SK-N-SH (cell line): Measurements from ENCODE around the gene WWC1. TPM values are rescaled to one million over a fixed set of nuclear protein-coding genes. Genes with fewer than 3 reads are reported as not detected.

Experiments
- CTCF ChIA-PET: fragments of 300-600, 350-600 bp; formaldehyde crosslinking; extraction: SDS; loops from one replicate; lab custom pipeline; 2021; lab: Yijun Ruan, JAX
- POLR2A ChIA-PET: fragments of 350-600 bp; sonication (Branson Sonifier 250); formaldehyde crosslinking; extraction: SDS; loops from one replicate; lab custom pipeline; 2020; ENCODE audit warnings: antibody characterized with exemption, inconsistent platforms; lab: Yijun Ruan, JAX
- DNase-seq: peaks from one replicate; pipeline ENCODE4 v3.0.0; 2012
- H2AFZ ChIP-seq: fragments of 200-600 bp; sonication (generic); 2 replicates; pipeline ENCODE4 v1.8.1; 2016; ENCODE audit warnings: antibody characterized with exemption, mild to moderate bottlenecking, low read depth
- H3F3A ChIP-seq: fragments of 200-600 bp; sonication (generic); replicated peaks from 2 replicates; pipeline ENCODE3; 2016; ENCODE audit warnings: antibody characterized with exemption, mild to moderate bottlenecking; ENCODE audit not compliant: insufficient read depth
- H3K27ac ChIP-seq, 2 experiments: fragments of 200-500 bp in 1 of 2; fragments of 200-600 bp in 1 of 2; sonication (Bioruptor generic) in 1 of 2; sonication (generic), shearing (Covaris generic) in 1 of 2; 2 replicates each; pipeline versions ENCODE4 v1.5.1 to v1.6.1; 2014 to 2016; ENCODE audit warnings: low read depth in 2 of 2, inconsistent platforms in 1 of 2, low read length in 1 of 2, mild to moderate bottlenecking in 1 of 2, mixed read lengths in 1 of 2
- H3K27me3 ChIP-seq: fragments of 200-600 bp; sonication (generic), shearing (Covaris generic); 2 replicates; pipeline ENCODE4 v1.6.1; 2016; ENCODE audit warnings: mixed run types; ENCODE audit not compliant: insufficient read depth
- H3K36me3 ChIP-seq, 2 experiments: fragments of 200-500 bp in 1 of 2; fragments of 200-600 bp in 1 of 2; sonication (Bioruptor generic) in 1 of 2; sonication (generic) in 1 of 2; replicated peaks in 1 of 2; 2 replicates each; pipeline versions ENCODE3 to v1.5.1; 2014 to 2016; ENCODE audit warnings: low read length in 1 of 2, mild to moderate bottlenecking in 1 of 2; ENCODE audit not compliant: insufficient read depth in 2 of 2, control insufficient read depth in 1 of 2
- H3K4me1 ChIP-seq, 2 experiments: fragments of 200-500 bp in 1 of 2; fragments of 200-600 bp in 1 of 2; sonication (Bioruptor generic) in 1 of 2; sonication (generic), shearing (Covaris generic) in 1 of 2; 2 replicates each; pipeline versions ENCODE4 v1.5.1 to v1.6.1; 2014 to 2016; ENCODE audit warnings: low read depth in 1 of 2, low read length in 1 of 2, mixed run types in 1 of 2; ENCODE audit not compliant: insufficient read depth in 2 of 2, control insufficient read depth in 1 of 2
- H3K4me2 ChIP-seq: fragments of 200-600 bp; sonication (generic), shearing (Covaris generic); 2 replicates; pipeline ENCODE4 v1.6.1; 2017; ENCODE audit warnings: mixed run types
- H3K4me3 ChIP-seq, 2 experiments: fragments of 200-500 bp in 1 of 2; fragments of 200-600 bp in 1 of 2; sonication (Bioruptor generic) in 1 of 2; sonication (generic), shearing (Covaris generic) in 1 of 2; 2 replicates each; pipeline versions ENCODE4 v1.5.1 to v1.8.1; 2014 to 2016; ENCODE audit warnings: low read depth in 2 of 2, inconsistent platforms in 1 of 2, low read length in 1 of 2, mild to moderate bottlenecking in 1 of 2, mixed read lengths in 1 of 2, moderate library complexity in 1 of 2
- H3K79me2 ChIP-seq: fragments of 200-600 bp; sonication (generic); 2 replicates; pipeline ENCODE4 v1.8.1; 2017; ENCODE audit warnings: mild to moderate bottlenecking; ENCODE audit not compliant: insufficient read depth
- H3K9ac ChIP-seq: fragments of 200-600 bp; sonication (generic); 2 replicates; pipeline ENCODE4 v1.6.1; 2017; ENCODE audit warnings: mixed run types
- H3K9me2 ChIP-seq: fragments of 200-600 bp; sonication (generic); 2 replicates; pipeline ENCODE4 v1.6.1; 2017; ENCODE audit warnings: mixed run types
- H3K9me3 ChIP-seq: fragments of 200-600 bp; sonication (generic); 2 replicates; pipeline ENCODE4 v1.6.1; 2017; ENCODE audit warnings: mixed run types, mild to moderate bottlenecking, moderate library complexity
- H4K20me1 ChIP-seq: fragments of 200-600 bp; sonication (generic); 2 replicates; pipeline ENCODE4 v1.6.1; 2017; ENCODE audit warnings: mild to moderate bottlenecking, mixed run types; ENCODE audit not compliant: insufficient read depth
- CHD2 ChIP-seq: fragments of 150-350 bp; IDR thresholded peaks from 2 replicates; pipeline ENCODE4 v1.6.1; 2018; ENCODE audit warnings: low read length; ENCODE audit not compliant: partially characterized antibody
- CTCF ChIP-seq: fragments of 200-600 bp; sonication (generic); IDR thresholded peaks from 2 replicates; pipeline ENCODE4 v1.6.1; 2017; ENCODE audit warnings: antibody characterized with exemption, mild to moderate bottlenecking, moderate library complexity
- ELF1 ChIP-seq: IDR thresholded peaks from 2 replicates; pipeline ENCODE4 v1.4.0; 2012
- FOSL2 ChIP-seq: IDR thresholded peaks from 2 replicates; pipeline ENCODE4 v1.4.0; 2012; ENCODE audit warnings: low read depth, mild to moderate bottlenecking, moderate library complexity, borderline replicate concordance
- FOXJ3 ChIP-seq: sonication (generic); formaldehyde crosslinking; IDR thresholded peaks from 2 replicates; pipeline ENCODE4 v1.5.1; 2020; ENCODE audit warnings: mild to moderate bottlenecking, missing genetic modification reagents
- FOXM1 ChIP-seq: IDR thresholded peaks from 2 replicates; pipeline ENCODE4 v1.4.0; 2012; ENCODE audit warnings: low read depth, mild to moderate bottlenecking
- GABPA ChIP-seq: IDR thresholded peaks from 2 replicates; pipeline ENCODE4 v1.4.0; 2012; ENCODE audit warnings: low read depth, mild to moderate bottlenecking
- GATA2 ChIP-seq: sonication (generic); formaldehyde crosslinking; IDR thresholded peaks from 2 replicates; pipeline ENCODE4 v1.5.0; 2020; ENCODE audit warnings: mild to moderate bottlenecking, missing genetic modification reagents
- IRF3 ChIP-seq: fragments of 150-350 bp; IDR thresholded peaks from 2 replicates; pipeline ENCODE4 v1.6.1; 2016; ENCODE audit warnings: mild to moderate bottlenecking, low read depth, low read length
- JUND ChIP-seq: IDR thresholded peaks from 2 replicates; pipeline ENCODE4 v1.4.0; 2012
- MAX ChIP-seq: IDR thresholded peaks from 2 replicates; pipeline ENCODE4 v1.4.0; 2012; ENCODE audit warnings: low read depth
- MXI1 ChIP-seq: IDR thresholded peaks from 2 replicates; pipeline ENCODE4 v1.6.1; 2012; ENCODE audit warnings: mild to moderate bottlenecking, low read depth, low read length, improper control_type of control experiment
- NFIC ChIP-seq: IDR thresholded peaks from 2 replicates; pipeline ENCODE4 v1.4.0; 2012; ENCODE audit warnings: borderline replicate concordance
- NRF1 ChIP-seq: IDR thresholded peaks from 2 replicates; pipeline ENCODE4 v1.6.1; 2012; ENCODE audit warnings: low read depth, mild to moderate bottlenecking, low read length
- RCOR1 ChIP-seq: fragments of 150-350 bp; IDR thresholded peaks from 2 replicates; pipeline ENCODE4 v1.6.1; 2017; ENCODE audit warnings: antibody characterized with exemption, low read length
- REST ChIP-seq: IDR thresholded peaks from 2 replicates; pipeline ENCODE4 v1.6.1; 2012; ENCODE audit warnings: mild to moderate bottlenecking, low read depth, low read length, moderate library complexity
- RFX5 ChIP-seq: IDR thresholded peaks from 2 replicates; pipeline ENCODE4 v1.6.1; 2012; ENCODE audit warnings: mild to moderate bottlenecking, improper control_type of control experiment, low read length
- RXRA ChIP-seq: IDR thresholded peaks from 2 replicates; pipeline ENCODE4 v1.4.0; 2012; ENCODE audit warnings: low read depth, mild to moderate bottlenecking, borderline replicate concordance
- SIN3A ChIP-seq: IDR thresholded peaks from 2 replicates; pipeline ENCODE4 v1.6.1; 2012; ENCODE audit warnings: low read depth, mild to moderate bottlenecking, low read length, moderate library complexity, borderline replicate concordance
- TAF1 ChIP-seq: IDR thresholded peaks from 2 replicates; pipeline ENCODE4 v1.6.1; 2012; ENCODE audit warnings: low read depth, mild to moderate bottlenecking, low read length, moderate library complexity, borderline replicate concordance
- TEAD4 ChIP-seq: IDR thresholded peaks from 2 replicates; pipeline ENCODE4 v1.4.0; 2012; ENCODE audit warnings: mild to moderate bottlenecking, borderline replicate concordance; ENCODE audit not compliant: insufficient read depth
- YY1 ChIP-seq: IDR thresholded peaks from 2 replicates; pipeline ENCODE4 v1.4.0; 2012; ENCODE audit warnings: low read depth, mild to moderate bottlenecking
- ZBTB33 ChIP-seq: IDR thresholded peaks from 2 replicates; pipeline ENCODE4 v1.4.0; 2012; ENCODE audit warnings: low read depth, borderline replicate concordance
- whole genome bisulfite sequencing: methylation state at CpG from one replicate; pipeline ENCODE4 v1.1.6; 2017; ENCODE audit warnings: low lambda C conversion rate; 5-methylcytosine and 5-hydroxymethylcytosine counted together
- polyA plus RNA-seq, 3 experiments: library from polyadenylated mRNA; depleted of rRNA; stranded (reverse); fragments of >200 nt; gene quantifications; 2 replicates each; pipeline ENCODE4 v1.2.3, GENCODE V29; 2012

WWC1 gene
- polyA plus RNA-seq, 1 of the 3 experiments (the other 2 are of a cell fraction) = 16.9 TPM

GRCh38 chr5:168409591-168410458, 118.4 kb downstream of the WWC1 start:
- POLR2A ChIA-PET = no interaction called here
- Histone ChIP-seq H4K20me1 (no peaks in the 10 kb centered on the region), H3K9ac (peak overlapping the region; percentile 56; the same call in 1 of the 2 replicates), H3K27ac (peak overlapping the region; percentile 64 to 96; a peak in 3 of 4 replicates), H3K4me1 (peaks cover 4 to 24% of the 10 kb centered on the region in 2 experiments; a peak in 3 of 4 replicates), H3K79me2 (no peaks in the 10 kb centered on the region), H2AFZ (no peak overlapping the region), H3K36me3 (peaks cover 0 to 9% of the 10 kb centered on the region in 2 experiments), H3K4me2 (peak overlapping the region; percentile 84), H3F3A (peaks cover 45% of the 10 kb centered on the region), H3K4me3 (peak overlapping the region in 1 of 2 experiments; percentile 50; a peak in 3 of 4 replicates), H3K9me3 (no peaks in the 10 kb centered on the region), H3K9me2 (no peaks in the 10 kb centered on the region), H3K27me3 (no peaks in the 10 kb centered on the region)
- WGBS = 18% methylated on average over 17 of the region's 17 CpGs
- CTCF ChIA-PET = no interaction called here
- no peak for DNase-seq
- no peak; the same call in 1 of the 2 replicates for TF ChIP-seq ELF1
- peak; percentile 88 for TF ChIP-seq FOSL2
- TF ChIP-seq ZBTB33 = peak; percentile 75; the same call in 1 of the 2 replicates
- TF ChIP-seq RXRA = peak; percentile 78; the same call in 1 of the 2 replicates
- peak; percentile 76; the same call in 1 of the 2 replicates for TF ChIP-seq NFIC
- TF ChIP-seq FOXJ3 (CRISPR knock-in tag) = no peak
- no peak for TF ChIP-seq CTCF
- TF ChIP-seq GATA2 (CRISPR knock-in tag) = no peak
- 0 out of 2 replicates have a peak, but pooled peaks have one; percentile 32 for TF ChIP-seq TAF1
- TF ChIP-seq FOXM1 = no peak
- no peak; the same call in 1 of the 2 replicates for TF ChIP-seq YY1
- no peak for TF ChIP-seq MXI1
- TF ChIP-seq SIN3A = peak; percentile 17; the same call in 1 of the 2 replicates
- peak; percentile 96 for TF ChIP-seq JUND
- no peak for TF ChIP-seq NRF1
- TF ChIP-seq IRF3 = no peak
- TF ChIP-seq GABPA = 0 out of 2 replicates have a peak, but pooled peaks have one; percentile 17
- TF ChIP-seq TEAD4 = peak; percentile 91
- no peak for TF ChIP-seq CHD2
- TF ChIP-seq RFX5 = no peak
- TF ChIP-seq REST = no peak
- peak; percentile 46; the same call in 1 of the 2 replicates for TF ChIP-seq MAX
- TF ChIP-seq RCOR1 = no peak
